GM19438 (cell line): Measurements from ENCODE around the gene FBXL14.

Source experiments
- ATAC-seq: cut with Tn5 transposase; IDR thresholded peaks from one replicate; pipeline ENCODE4 v1.9.1; 2021; ENCODE audit warnings: low read depth; ENCODE audit not compliant: unreplicated experiment

The FBXL14 gene

GRCh38 chr12:1544996-1545700, 49.2 kb downstream of the FBXL14 start:
- no peak for ATAC-seq

GRCh38 chr12:1542599-1542998, 51.8 kb downstream of the FBXL14 start:
- ATAC-seq: no peak

GRCh38 chr12:1540690-1541089, 53.7 kb downstream of the FBXL14 start:
- ATAC-seq: no peak

GRCh38 chr12:1539135-1539534, 55.2 kb downstream of the FBXL14 start:
- ATAC-seq: no peak

- ATAC-seq: no peak
Measured at GRCh38 chr12:1536817-1537216, 57.6 kb downstream of the FBXL14 start.

- ATAC-seq: peak; percentile 46
Measured at GRCh38 chr12:1534748-1535147, 59.6 kb downstream of the FBXL14 start.

GRCh38 chr12:1533602-1534304, 60.6 kb downstream of the FBXL14 start:
- peak; percentile 42 for ATAC-seq

- ATAC-seq: peak; percentile 4
Measured at GRCh38 chr12:1533205-1533601, 61.2 kb downstream of the FBXL14 start.

GRCh38 chr12:1532375-1533165, 61.8 kb downstream of the FBXL14 start:
- no peak for ATAC-seq

- ATAC-seq: no peak
Measured at GRCh38 chr12:1531654-1532374, 62.6 kb downstream of the FBXL14 start.

- no peak for ATAC-seq
Measured at GRCh38 chr12:1531153-1531653, 63.2 kb downstream of the FBXL14 start.

GRCh38 chr12:1530592-1531152, 63.7 kb downstream of the FBXL14 start:
- no peak for ATAC-seq

GRCh38 chr12:1529862-1530591, 64.4 kb downstream of the FBXL14 start:
- no peak for ATAC-seq

- no peak for ATAC-seq
Measured at GRCh38 chr12:1529228-1529861, 65.0 kb downstream of the FBXL14 start.

- no peak for ATAC-seq
Measured at GRCh38 chr12:1528791-1529190, 65.6 kb downstream of the FBXL14 start.

- ATAC-seq: no peak
Measured at GRCh38 chr12:1527789-1528188, 66.6 kb downstream of the FBXL14 start.

- ATAC-seq: no peak
Measured at GRCh38 chr12:1525858-1526257, 68.5 kb downstream of the FBXL14 start.

- no peak for ATAC-seq
Measured at GRCh38 chr12:1523558-1524050, 70.8 kb downstream of the FBXL14 start.

GRCh38 chr12:1523046-1523445, 71.3 kb downstream of the FBXL14 start:
- ATAC-seq: no peak
